GM18951 (cell line): ENCODE data around the gene NDUFB6.
"Not testable (repeated sequence)": the region's sequence is repeated elsewhere in the genome, so short reads cannot be mapped to it uniquely, and the experiment has no call there.

Experiments
- POLR2A ChIP-seq: IDR thresholded peaks from 4 replicates; pipeline ENCODE4 v1.6.1; 2011; ENCODE audit warnings: mild to moderate bottlenecking; ENCODE audit not compliant: insufficient read length, insufficient read depth; ENCODE audit errors: extremely low read depth
- in situ Hi-C: fragments of 300-500 bp; cut with MboI; formaldehyde crosslinking; loops from one replicate; pipeline ENCODE4 v1.12.0; 2022; ENCODE audit warnings: low sequenced_read_pairs, mixed read lengths, inconsistent platforms; ENCODE audit not compliant: unreplicated experiment

The NDUFB6 gene

DNA sequence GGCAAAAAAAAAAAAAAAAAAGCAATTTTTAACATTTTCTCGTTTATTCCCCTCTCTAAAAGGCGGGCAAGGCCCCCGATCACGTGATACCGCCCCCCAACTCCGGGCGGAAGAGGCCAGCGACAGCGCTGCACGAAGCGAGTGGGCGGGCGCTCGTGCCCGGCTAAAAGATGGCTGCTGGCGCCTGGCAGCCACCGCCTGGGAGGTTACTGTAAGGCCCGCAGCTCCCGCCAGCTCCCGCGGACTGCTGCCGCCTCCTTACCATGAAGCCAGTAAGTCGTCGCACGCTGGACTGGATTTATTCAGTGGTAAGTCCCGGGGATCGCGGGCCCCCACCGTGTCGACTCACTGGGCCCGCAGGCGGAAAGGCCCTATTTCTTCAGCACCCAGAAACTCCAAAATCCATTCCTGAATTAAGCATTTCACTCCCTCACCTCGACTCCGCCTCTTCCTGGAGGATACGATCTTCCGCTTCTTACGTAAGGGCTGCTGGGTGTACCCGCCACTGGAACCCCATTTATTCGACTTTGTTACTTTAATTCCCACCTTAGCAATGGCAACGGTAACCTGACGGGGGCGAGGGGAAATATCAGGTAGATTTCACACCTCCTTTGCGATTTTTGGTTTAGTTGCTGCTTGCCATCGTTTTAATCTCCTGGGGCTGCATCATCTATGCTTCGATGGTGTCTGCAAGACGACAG is 20.6 kb downstream of the NDUFB6 start, which contains the start of the genes SMIM27 and TOPORS:
TSS of gene SMIM27 (plus strand) at position 156 of the 701 bp plus-strand sequence. CDS start at position 264, 108 bp downstream.
TSS of gene TOPORS (minus strand) at position 415 of the 701 bp plus-strand sequence. CDS start at position 265, 150 bp downstream.
- peak; percentile 90 for TF ChIP-seq POLR2A
- in situ Hi-C loops = no loop called here

DNA sequence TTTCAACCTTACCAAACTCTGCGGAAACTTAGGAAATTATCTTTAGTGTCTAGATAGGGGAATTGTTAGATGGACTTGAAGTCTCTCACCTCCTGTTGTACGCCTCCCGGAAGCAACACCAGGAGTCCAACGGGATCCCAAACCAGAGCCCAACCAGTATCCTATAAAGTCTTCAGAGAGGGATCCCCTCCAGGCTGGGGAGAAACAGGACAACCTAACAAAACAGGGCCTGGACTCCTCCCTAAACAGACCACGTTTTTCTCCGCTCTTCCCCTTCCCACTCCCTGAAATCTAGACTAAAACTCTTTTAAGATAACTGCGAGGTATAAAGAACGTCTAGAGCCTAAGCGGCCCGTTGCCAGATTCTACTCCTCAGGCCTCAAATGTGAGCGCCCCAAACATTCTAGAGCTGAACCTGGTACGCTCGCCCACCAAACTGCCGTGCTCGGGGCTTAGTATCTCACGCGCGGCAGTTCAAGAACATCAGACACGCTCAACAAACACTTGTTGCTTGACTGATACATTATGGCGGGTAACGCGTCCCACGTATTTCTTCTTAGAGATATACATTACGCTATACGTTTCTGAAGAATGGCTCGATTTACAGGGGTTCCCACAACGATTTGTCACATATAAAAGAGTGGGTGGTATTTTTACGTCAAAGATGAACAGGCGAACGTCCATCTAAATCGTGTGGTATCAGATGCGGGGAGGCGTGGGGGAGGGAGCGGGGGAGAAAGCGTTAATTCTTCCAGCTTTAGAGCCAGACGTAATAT is 21.5 kb downstream of the NDUFB6 start:
- in situ Hi-C loops = no loop called here
- TF ChIP-seq POLR2A = no peak

DNA sequence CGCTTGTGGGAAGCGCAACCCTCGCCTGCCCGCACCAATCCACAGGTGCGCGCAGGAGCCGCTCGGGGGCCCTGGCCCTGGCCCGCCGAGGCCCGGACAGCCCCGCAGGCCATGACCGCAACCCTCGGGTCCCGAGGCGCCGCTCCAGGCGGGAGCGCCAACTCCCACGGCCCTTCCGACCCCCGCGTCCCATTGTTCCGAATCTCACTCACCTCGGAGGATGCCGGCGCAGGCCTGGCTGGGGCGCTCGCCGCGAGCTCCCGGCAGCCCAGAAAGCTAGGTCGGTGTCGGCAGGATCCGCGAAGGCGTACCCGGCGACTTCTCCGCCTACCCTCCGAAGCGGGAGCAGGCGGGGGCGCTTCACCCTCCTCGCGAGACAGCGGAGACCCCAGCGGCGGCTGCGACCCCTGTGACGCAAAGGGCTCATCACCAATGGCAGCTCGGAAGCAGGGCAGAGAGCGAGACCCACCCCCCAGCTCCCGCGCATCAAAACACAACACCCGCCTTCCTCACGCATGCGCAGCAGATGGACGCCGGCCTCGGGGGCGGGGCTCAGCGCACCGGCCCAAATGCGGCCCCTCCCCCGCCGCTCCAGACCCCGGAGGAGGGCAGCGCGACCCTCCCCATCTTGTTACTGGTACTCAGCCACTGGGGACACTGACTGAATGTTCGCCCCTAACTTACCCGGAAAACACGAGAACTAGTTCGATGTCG is 22.2 kb downstream of the NDUFB6 start:
- TF ChIP-seq POLR2A = peak; percentile 54

DNA sequence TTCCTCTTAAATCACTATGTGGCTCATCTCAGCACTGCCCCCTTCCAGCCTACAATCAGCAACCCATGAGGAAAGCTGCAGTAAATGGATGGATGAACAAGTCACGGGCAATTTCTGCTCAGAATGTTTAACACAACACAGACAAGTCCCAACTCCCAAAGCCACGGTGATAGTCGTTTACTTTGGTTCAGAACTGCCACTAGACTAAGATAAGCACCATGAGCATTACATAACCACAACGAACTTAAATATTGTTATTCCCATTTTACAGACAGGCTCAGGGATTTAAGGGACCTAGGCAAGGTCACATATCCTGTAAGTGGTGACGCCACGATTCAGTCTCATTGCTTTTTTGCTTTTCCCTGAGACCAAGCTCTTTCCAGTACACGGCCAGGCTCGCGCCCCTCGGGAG is 22.8 kb downstream of the NDUFB6 start:
- no peak for TF ChIP-seq POLR2A
- in situ Hi-C loops = no loop called here

More for the DNA sequence above, 22.2 kb downstream of the NDUFB6 start:
- in situ Hi-C loops = no loop called here

DNA sequence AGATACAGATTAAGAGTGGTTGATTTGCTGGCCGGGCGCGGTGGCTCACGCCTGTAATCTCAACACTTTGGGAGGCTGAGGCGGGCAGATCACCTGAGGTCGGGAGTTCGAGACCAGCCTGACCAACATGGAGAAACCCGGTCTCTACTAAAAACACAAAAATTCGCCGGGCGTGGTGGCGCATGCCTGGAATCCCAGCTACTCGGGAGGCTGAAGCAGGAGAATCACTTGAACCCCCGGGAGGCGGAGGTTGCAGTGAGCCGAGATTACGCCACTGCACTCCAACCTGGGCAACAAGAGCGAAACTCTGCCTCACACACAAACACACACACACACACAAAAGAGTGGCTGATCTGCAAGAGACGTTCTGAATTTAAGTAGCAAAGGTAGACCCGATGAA is 24.7 kb downstream of the NDUFB6 start:
- in situ Hi-C loops = not testable (repeated sequence)

DNA sequence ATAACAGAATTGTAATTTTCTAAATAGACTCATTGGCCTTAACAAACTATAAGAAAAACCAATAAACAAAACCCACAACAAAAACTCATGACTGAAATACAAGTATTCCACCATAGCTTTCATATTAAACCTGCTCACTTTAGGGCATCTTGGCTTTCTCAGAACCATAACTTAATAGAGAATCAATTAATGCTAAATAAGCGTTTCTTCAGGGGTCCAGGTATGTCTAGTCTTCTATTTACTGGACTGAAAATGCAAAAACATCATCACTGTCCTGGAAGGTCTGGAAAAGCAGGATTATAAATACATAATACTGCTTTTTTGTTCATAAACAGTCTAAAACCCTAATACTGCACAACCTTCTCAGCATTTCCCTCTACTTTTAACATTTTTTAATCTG is 27.1 kb downstream of the NDUFB6 start:
- no peak for TF ChIP-seq POLR2A

DNA sequence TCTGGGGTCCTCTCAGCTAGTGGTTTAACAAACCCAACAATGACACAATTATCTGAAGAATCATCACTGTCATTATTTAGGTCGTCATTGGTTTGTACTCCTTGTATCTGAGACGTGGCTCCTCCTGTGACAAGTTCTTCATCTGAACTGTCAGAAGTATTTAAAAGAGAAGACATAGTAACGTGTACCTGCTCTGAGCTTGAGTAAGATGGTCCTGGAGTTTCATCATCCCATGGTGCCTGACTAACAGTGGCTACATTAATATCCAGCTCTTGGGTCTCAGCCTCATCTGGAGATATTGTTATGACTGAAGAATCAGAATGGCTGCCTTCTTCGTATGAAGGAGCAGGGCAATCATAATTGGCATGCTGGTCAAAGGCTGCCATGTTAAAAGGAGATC is 29.9 kb downstream of the NDUFB6 start:
- in situ Hi-C loops = no loop called here
- TF ChIP-seq POLR2A = no peak

More for the DNA sequence above, 27.1 kb downstream of the NDUFB6 start:
- in situ Hi-C loops = no loop called here

DNA sequence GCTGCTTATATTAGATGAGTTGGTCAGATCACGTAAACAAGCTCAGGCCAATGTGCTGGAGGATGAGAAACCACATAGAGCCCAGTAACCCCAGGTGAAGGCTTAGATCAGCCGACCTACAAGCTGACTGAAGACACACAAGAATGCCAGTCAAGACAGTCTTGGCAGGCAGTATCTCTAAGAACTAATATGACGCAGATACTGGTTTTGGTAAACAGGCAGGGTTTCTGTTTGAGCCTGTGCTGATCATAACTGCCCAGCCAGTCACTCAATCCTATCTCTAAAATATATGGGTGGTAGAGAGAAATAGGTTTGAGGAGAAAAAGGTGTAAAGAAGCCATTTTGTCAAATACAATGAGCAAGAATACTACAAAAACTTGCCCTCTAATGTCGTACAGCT is 39.1 kb downstream of the NDUFB6 start:
- in situ Hi-C loops = no loop called here
- TF ChIP-seq POLR2A = no peak

DNA sequence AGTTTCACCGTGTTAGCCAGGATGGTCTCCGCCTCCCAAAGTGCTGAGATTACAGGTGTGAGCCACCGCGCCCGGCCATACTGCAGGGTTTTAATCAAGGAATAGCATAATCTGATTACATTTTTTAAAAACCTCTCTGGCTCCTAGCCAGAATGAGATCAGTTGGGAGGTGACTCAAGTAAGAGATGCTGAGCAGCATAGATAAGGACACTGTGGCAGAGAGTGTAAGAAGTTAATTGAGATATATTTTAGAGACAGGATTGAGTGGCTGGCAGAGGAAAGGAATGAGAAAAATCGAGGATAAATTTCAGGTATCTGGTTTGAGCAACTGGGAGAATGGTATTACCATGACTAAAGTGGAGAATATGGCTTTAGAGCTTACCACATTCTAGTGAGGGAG is 39.6 kb downstream of the NDUFB6 start:
- in situ Hi-C loops = no loop called here
- no peak for TF ChIP-seq POLR2A

DNA sequence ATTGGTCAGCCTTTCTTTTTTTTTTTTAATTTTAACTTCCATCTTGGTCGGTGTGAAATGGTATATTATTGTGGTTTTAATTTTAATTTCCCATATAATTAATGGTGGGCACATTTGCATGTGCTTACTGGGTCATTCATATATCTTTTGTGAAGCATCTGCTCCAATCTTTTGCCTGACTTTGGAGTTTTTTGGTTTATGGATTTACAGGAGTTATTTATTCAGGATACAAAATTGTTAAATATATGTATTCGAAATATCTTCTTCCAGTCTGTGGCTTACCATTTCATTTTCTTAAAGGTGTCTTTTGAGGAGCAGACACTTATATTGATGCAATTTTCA is 46.3 kb downstream of the NDUFB6 start:
- TF ChIP-seq POLR2A = no peak
- in situ Hi-C loops = no loop called here

DNA sequence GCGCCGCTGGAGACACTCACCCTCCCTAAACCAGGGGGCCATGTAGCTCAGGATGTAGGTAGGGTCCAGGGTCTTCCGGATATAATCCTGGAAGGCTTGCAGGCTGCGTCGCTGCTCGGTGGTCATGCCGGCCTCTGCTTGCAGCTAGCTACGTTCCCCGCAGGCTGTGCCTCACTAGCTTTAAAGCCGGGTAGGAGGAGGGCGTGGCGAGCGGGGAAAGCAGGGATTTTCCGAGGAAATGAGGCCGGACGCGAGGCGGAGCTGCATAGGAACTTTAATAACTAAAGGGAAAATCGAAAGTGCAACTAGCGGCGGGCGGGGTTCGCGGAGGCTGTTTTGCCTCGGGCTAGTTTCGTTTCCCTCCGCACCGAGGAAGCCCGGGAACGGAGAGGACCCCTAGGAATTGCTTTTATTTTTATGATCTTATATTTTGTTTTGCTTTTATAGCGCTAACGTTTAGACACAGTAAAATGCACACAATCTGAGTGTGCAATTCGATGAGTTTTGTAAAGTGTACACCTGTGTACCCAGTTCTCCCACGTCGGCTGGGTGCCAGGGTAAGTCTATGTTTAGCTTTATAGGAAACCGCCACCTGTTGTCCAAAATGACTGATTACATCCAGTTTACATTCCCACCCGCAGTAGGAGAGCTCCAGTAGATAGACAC is 46.8 kb downstream of the NDUFB6 start, which contains the start of gene RIGI:
TSS of gene RIGI (minus strand) at position 156 of the 666 bp plus-strand sequence. CDS start at position 126, 30 bp downstream.
- TF ChIP-seq POLR2A = peak; percentile 66
- in situ Hi-C loops = no loop called here

DNA sequence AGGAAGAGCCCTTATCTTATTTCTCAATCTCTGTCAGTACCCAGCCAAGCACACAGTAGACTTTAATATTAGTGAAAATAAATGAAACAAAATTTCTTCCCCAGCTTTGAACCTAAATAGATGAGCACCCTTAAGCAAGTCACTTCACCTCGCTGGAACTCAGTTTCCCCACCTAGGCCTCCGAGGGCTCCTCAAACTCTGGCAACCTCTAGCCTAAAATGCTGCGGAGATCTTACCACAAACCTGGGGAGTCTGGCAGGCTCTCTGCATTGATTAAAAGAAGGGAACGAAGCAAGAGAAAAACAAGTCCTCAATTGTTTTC is 47.3 kb downstream of the NDUFB6 start:
- in situ Hi-C loops = no loop called here
- no peak for TF ChIP-seq POLR2A
